ENCODE data around the gene CPSF3. TPM values are rescaled to one million over a fixed set of nuclear protein-coding genes. Genes with fewer than 3 reads are reported as not detected.

CPSF3 gene
- total and polyA plus RNA-seq, 2 donors (not counting 1 experiment from before 2014, with no cell fraction given) = 13.0 to 28.4 TPM

- H3K9me3 Mint-ChIP-seq (ENCODE audit: insufficient read depth) = no peaks in the 10 kb centered on the region
- Histone ChIP-seq H3K4me3 (ENCODE audit: control extremely low read depth in 1 of 5, extremely low read depth in 1 of 5, insufficient read depth in 1 of 5, low read depth in 2 of 5, low read length in 4 of 5) (peak overlapping the region; percentile 55 to 98 (median 88)), H3K79me2 (ENCODE audit: control insufficient read depth, insufficient read depth, low read length) (peaks cover 68% of the 10 kb centered on the region), H3K4me2 (replicated peaks; ENCODE audit: low read depth, low read length, poor library complexity, severe bottlenecking) (peak overlapping the region; percentile 82), H2AFZ (ENCODE audit: insufficient read depth, low read depth, low read length, poor library complexity, severe bottlenecking) (peak overlapping the region; percentile 92), H3K27ac (ENCODE audit: low read length in 2 of 2) (peak overlapping the region in 1 of 2 donors; percentile 84), H3K9ac (ENCODE audit: low read length) (peak overlapping the region; percentile 88), H3K4me1 (ENCODE audit: control insufficient read depth in 2 of 2, insufficient read depth in 2 of 2, low read length in 2 of 2) (peaks cover 20 to 29% of the 10 kb centered on the region in 2 donors), H3K36me3 (replicated peaks in 1 of 2; ENCODE audit: control extremely low read depth in 1 of 2, control insufficient read depth in 1 of 2, extremely low read depth in 1 of 2, insufficient read depth in 2 of 2, low read length in 1 of 2) (peaks cover 0 to 1% of the 10 kb centered on the region in 2 experiments), H3K9me3 (ENCODE audit: control extremely low read depth in 1 of 3, control insufficient read depth in 2 of 3, insufficient read depth in 1 of 3, low read length in 2 of 3) (no peaks in the 10 kb centered on the region), H3K27me3 (replicated peaks in 1 of 4; ENCODE audit: control extremely low read depth in 1 of 4, control insufficient read depth in 3 of 4, insufficient read depth in 4 of 4, low read length in 3 of 4) (no peaks in the 10 kb centered on the region), H4K20me1 (ENCODE audit: control insufficient read depth, insufficient read depth, low read length, poor library complexity, severe bottlenecking) (peaks cover 34% of the 10 kb centered on the region)
- no peaks in the 10 kb centered on the region for H3K27me3 Mint-ChIP-seq
- no peak overlapping the region for H3K4me3 Mint-ChIP-seq
- intact Hi-C loops (cut with micrococcal nuclease) = loop anchor here (1.0 to 5.0 kb wide), 6 partner anchors 52 to 1390 kb away; partner anchors contain the start of genes IAH1, KIDINS220, ODC1 and PDIA6
- ChIA-PET CTCF (interaction anchor here (0.9 to 1.8 kb wide), 2 partner anchors 208 kb away, joined by 4 to 5 read pairs; partner anchors contain the start of gene YWHAQ), POLR2A (interaction anchor here (1.8 to 3.2 kb wide), 2 partner anchors 133 to 208 kb away, joined by 8 to 10 read pairs; partner anchors contain the start of genes ADAM17 and YWHAQ)
- TF ChIP-seq CTCF (IDR thresholded peaks at IDR 0.05) (no peak), EZH2 (IDR thresholded peaks at IDR 0.05; ENCODE audit: borderline replicate concordance, insufficient read depth, low read depth, low read length, poor library complexity, severe bottlenecking) (no peak)
- ATAC-seq (ENCODE audit: low read depth) (no peak), DNase-seq (peak; percentile 59)
- 17% methylated on average over 42 of the region's 42 CpGs for WGBS (ENCODE audit: insufficient coverage)
- H3K4me1 Mint-ChIP-seq = peaks cover 29% of the 10 kb centered on the region
- H3K27ac Mint-ChIP-seq = peak overlapping the region; percentile 92
These were observed 944 bp upstream of the CPSF3 start for GRCh38 chr2:9422321-9423099.

Measured in B cell (primary cell).